Retinal pigment epithelial cell (primary cell): Measurements from ENCODE around the gene SMG1.
A peak's percentile ranks its signal among the peaks of the same experiment; 100 is the strongest.

Experiments used
- DNase-seq: peaks from one replicate; pipeline ENCODE4 v3.0.0-alpha.2; 2010; ENCODE audit warnings: low read depth
- H3K4me3 ChIP-seq: 2 replicates; pipeline ENCODE4 v1.5.1; 2011; ENCODE audit warnings: mild to moderate bottlenecking, low read length, control low read depth, moderate library complexity
- TF ChIP-seq, protein P1 (sequence below): conservative IDR thresholded peaks from 2 replicates; pipeline ENCODE4 v1.5.1; 2011; ENCODE audit warnings: low read depth, low read length, control low read depth, inconsistent platforms

SMG1 gene

DNA sequence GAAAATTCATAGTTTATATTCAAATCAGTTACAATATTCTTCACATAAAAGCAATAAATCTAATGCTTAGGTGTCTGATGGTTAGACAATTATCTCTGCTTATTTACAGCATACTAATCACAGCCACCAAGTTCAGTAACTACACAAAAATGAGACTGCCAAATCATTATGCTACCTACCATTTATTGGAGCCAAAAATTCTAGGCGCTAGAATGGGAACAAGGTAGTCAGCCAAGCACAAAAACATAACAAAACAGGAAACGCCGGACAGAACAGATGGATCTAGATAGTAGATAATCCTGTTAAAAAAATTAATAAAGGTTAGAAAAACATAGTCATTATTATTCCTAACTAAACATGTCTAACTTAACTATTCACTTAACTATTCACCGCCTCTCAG, 128.5 kb downstream of the SMG1 start:
- peak overlapping the region; percentile 10 for H3K4me3 ChIP-seq
- no peak for DNase-seq
- TF ChIP-seq, protein P1, sequence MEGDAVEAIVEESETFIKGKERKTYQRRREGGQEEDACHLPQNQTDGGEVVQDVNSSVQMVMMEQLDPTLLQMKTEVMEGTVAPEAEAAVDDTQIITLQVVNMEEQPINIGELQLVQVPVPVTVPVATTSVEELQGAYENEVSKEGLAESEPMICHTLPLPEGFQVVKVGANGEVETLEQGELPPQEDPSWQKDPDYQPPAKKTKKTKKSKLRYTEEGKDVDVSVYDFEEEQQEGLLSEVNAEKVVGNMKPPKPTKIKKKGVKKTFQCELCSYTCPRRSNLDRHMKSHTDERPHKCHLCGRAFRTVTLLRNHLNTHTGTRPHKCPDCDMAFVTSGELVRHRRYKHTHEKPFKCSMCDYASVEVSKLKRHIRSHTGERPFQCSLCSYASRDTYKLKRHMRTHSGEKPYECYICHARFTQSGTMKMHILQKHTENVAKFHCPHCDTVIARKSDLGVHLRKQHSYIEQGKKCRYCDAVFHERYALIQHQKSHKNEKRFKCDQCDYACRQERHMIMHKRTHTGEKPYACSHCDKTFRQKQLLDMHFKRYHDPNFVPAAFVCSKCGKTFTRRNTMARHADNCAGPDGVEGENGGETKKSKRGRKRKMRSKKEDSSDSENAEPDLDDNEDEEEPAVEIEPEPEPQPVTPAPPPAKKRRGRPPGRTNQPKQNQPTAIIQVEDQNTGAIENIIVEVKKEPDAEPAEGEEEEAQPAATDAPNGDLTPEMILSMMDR: no peak

DNA sequence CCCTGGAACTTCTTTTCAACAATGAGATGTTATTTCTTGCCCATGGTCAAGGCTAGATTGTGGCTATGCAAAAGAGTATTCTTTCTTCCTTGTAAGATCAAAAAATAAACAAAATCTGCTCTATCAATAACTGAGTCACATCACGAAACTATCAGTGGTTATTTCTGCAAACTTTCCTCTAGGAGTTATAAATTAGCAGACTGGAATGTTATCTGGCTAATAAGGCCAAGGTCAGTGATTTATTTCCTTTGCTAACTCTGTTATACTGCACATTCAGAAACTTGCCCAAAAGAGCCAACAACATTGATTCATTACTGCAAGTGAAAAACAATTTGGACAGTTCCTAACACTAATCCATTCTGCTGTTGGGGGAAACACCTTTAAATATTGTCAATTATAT, 129.8 kb downstream of the SMG1 start:
- TF ChIP-seq, protein P1: no peak
- no peak overlapping the region for H3K4me3 ChIP-seq
- no peak for DNase-seq

DNA sequence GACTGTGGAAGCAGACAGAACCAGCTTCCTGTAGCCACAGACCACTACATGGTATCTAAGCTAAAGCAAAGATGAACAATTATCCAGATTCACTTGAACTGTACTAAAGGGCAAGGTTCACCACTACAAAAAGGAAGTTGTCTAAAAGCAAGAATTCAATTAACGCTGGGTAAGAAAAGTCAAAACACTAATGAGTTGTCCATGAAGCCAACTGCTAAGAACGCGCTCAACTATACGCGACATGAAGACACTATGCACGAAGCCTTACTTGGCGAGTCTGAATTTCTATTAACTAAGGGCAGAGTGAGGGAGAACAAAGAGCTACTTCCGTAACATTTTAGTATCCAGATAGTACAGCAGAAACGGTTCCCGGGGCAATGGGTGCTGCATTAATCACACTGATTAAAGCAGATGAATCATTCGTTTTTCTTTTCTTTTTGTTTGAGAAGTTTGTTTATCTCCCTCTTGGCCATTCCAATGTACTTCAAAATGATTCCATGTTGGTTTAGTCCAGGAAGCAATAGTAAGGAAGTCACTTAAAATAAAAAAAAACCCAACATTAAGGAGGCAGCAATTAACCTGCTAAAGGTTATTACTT, 133.3 kb downstream of the SMG1 start:
- TF ChIP-seq, protein P1: no peak
- DNase-seq: no peak
- no peak overlapping the region for H3K4me3 ChIP-seq

DNA sequence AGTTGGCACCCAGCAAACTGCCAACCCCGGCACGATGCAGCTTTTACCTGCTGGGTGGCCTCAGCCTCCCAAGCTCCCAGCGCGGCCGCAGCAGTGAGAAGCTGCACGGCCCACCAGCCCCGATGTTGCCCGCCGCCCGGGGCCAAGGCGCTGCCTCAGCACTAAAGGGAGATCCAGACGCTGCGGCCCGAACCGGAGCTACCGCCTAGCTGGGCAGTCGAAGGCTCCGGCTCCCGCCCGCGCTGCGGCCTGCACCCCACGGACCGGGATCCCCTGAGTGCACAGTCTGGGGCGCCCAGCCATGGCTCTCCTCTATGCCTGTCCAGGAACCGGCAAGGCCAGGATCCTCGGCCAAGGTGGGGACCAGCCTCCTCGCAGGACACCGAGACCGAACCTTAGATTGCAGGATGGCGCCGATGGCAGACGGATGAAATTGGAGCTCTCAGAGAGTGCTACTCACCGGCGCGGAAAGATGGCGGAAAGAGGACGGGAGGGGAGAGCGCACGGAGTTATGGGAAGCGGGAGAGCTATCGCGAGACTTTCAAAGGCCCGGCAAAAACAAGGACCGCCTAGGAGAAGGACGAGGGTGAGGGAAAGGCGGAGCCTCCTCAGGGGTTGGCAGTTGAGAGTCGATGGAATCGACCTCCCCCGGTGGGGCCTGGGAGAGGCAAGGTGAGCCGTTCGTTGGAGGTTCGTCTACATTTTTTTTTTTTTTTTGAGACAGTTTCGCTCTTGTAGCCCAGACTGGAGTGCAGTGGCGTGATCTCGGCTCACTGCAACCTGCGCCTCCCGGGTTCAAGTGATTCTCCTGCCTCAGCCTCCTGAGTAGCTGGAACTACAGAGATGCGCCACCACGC, 136.1 kb downstream of the SMG1 start, which contains the start of gene RPS15A:
Gene RPS15A, minus strand, starts transcription at position 485 of the 857 bp plus-strand sequence. CDS start 1,221 bp downstream, outside the sequence.
- peak within 1 kb of the TSS; percentile 99 for H3K4me3 ChIP-seq
- DNase-seq: peak; percentile 93
- TF ChIP-seq, protein P1: no peak

DNA sequence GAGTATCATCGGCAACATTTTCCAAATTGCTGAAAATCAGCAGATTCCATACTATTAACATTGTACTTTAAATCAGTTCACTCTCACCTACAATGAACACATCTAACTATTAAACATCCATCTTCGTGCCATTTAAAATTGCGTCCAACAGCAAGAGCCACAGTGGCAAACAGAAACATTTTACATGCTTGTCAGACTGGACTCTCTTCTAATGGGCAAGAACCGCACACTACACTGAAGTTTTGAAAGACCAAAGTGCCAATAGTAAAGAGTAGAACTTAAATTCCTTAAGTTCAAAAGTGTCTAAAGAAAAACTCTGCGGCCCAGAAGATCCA, 136.7 kb downstream of the SMG1 start:
- TF ChIP-seq, protein P1: no peak
- no peak for DNase-seq

DNA sequence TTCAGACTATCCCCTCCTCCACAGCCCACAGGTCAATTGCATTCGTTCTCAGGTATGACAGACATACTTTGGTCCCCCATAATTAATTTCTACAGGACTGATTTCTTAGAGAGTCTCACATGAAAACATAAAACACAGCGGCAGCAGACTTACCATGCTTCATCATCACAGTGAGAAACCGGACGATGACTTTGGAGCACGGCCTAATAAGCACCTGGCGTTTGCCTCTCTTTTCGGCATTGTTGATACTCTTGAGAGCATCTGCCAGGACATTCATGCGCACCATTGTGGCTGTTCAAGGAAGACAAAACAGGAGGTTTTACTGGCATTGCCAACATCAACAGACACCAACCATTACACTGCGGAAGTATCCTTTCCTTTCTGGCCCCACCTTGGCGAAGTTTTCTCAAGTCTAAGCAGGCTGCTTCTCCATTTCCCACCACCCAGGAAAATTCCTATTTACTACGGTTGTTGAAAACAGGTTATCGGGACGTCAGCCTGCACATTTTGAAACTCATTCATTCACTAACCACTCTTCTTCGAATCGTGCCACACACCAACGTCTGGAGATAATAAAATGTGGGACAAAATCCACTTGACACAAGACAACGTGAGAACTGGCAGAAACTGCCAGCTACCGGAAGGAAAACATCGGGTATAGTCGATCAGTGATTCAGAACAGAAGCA, 137.2 kb downstream of the SMG1 start:
- peak overlapping the region; percentile 99 for H3K4me3 ChIP-seq
- TF ChIP-seq, protein P1: no peak
- DNase-seq: no peak

More for the DNA sequence above, 136.7 kb downstream of the SMG1 start:
- peak overlapping the region; percentile 99 for H3K4me3 ChIP-seq
